Astrocyte (in vitro differentiated cells and primary cell): Measurements from ENCODE around the gene MAEA. TPM values are rescaled to one million over a fixed set of nuclear protein-coding genes. Genes with fewer than 3 reads are reported as not detected.

Experiments used
- DNase-seq: peaks from one replicate; pipeline ENCODE4 v3.0.0-alpha.2; 2010; ENCODE audit warnings: low read depth
- FAIRE-seq: peaks from 2 replicates; lab custom pipeline; 2011; peaks lifted over from hg19 to GRCh38; lab: Jason Lieb, UNC
- H2AFZ ChIP-seq: 2 replicates; pipeline ENCODE4 v1.6.0; 2012; ENCODE audit warnings: low read depth, low read length, inconsistent platforms
- H3K27ac ChIP-seq: 2 replicates; pipeline ENCODE4 v1.5.1; 2011; ENCODE audit warnings: low read depth, low read length, inconsistent platforms
- H3K27me3 ChIP-seq: 2 replicates; pipeline ENCODE4 v1.6.0; 2011; ENCODE audit warnings: low read length, inconsistent platforms; ENCODE audit not compliant: insufficient read depth
- H3K36me3 ChIP-seq: 2 replicates; pipeline ENCODE4 v1.5.1; 2011; ENCODE audit warnings: low read length, inconsistent platforms; ENCODE audit not compliant: insufficient read depth
- H3K4me1 ChIP-seq: 2 replicates; pipeline ENCODE4 v1.5.1; 2011; ENCODE audit warnings: low read length, inconsistent platforms; ENCODE audit not compliant: insufficient read depth
- H3K4me2 ChIP-seq: 2 replicates; pipeline ENCODE4 v1.6.0; 2012; ENCODE audit warnings: low read length, inconsistent platforms
- H3K4me3 ChIP-seq: 2 replicates; pipeline ENCODE4 v1.5.1; 2011; ENCODE audit warnings: low read depth, mild to moderate bottlenecking, low read length, inconsistent platforms; ENCODE audit not compliant: insufficient read depth
- H3K79me2 ChIP-seq: 2 replicates; pipeline ENCODE4 v1.6.0; 2012; ENCODE audit warnings: mild to moderate bottlenecking, low read length, inconsistent platforms; ENCODE audit not compliant: insufficient read depth
- H3K9ac ChIP-seq: 2 replicates; pipeline ENCODE4 v1.6.0; 2012; ENCODE audit warnings: mild to moderate bottlenecking, low read length, inconsistent platforms
- H3K9me3 ChIP-seq: 2 replicates; pipeline ENCODE4 v1.5.1; 2012; ENCODE audit warnings: low read depth, mild to moderate bottlenecking, low read length, inconsistent platforms; ENCODE audit not compliant: insufficient read depth
- H4K20me1 ChIP-seq: 2 replicates; pipeline ENCODE4 v1.6.0; 2012; ENCODE audit warnings: low read length, inconsistent platforms; ENCODE audit not compliant: insufficient read depth
- H3K27ac Mint-ChIP-seq: one replicate; pipeline ENCODE4 v1.8.0; 2021; ENCODE audit warnings: mild to moderate bottlenecking, mixed read lengths; ENCODE audit not compliant: unreplicated experiment
- H3K27me3 Mint-ChIP-seq: one replicate; pipeline ENCODE4 v1.8.0; 2021; ENCODE audit warnings: low read depth, mixed read lengths; ENCODE audit not compliant: unreplicated experiment
- H3K36me3 Mint-ChIP-seq: one replicate; pipeline ENCODE4 v1.8.0; 2021; ENCODE audit warnings: low read depth, mixed read lengths; ENCODE audit not compliant: unreplicated experiment
- H3K4me1 Mint-ChIP-seq: one replicate; pipeline ENCODE4 v1.8.0; 2021; ENCODE audit warnings: low read depth, mixed read lengths; ENCODE audit not compliant: unreplicated experiment
- H3K4me3 Mint-ChIP-seq: one replicate; pipeline ENCODE4 v1.8.0; 2021; ENCODE audit warnings: mild to moderate bottlenecking, moderate library complexity, mixed read lengths; ENCODE audit not compliant: unreplicated experiment
- H3K9me3 Mint-ChIP-seq: one replicate; pipeline ENCODE4 v1.8.0; 2021; ENCODE audit warnings: mild to moderate bottlenecking, mixed read lengths; ENCODE audit not compliant: unreplicated experiment
- EZH2 ChIP-seq: IDR thresholded peaks from 2 replicates; pipeline ENCODE4 v1.6.1; 2012; ENCODE audit warnings: mild to moderate bottlenecking, low read length, inconsistent platforms; ENCODE audit not compliant: insufficient read depth
- total RNA-seq: library from RNA; stranded (reverse); gene quantifications from 2 replicates; pipeline ENCODE4 v1.2.1, GENCODE V29; 2021
- TF ChIP-seq, protein P1 (sequence below): IDR thresholded peaks from 2 replicates; pipeline ENCODE4 v1.5.1; 2011; ENCODE audit warnings: low read depth, mild to moderate bottlenecking, inconsistent platforms, low read length, moderate library complexity; ENCODE audit not compliant: insufficient read depth

Gene MAEA
- total RNA-seq, 1 donor from 2014 or later, result 79.3 TPM

DNA sequence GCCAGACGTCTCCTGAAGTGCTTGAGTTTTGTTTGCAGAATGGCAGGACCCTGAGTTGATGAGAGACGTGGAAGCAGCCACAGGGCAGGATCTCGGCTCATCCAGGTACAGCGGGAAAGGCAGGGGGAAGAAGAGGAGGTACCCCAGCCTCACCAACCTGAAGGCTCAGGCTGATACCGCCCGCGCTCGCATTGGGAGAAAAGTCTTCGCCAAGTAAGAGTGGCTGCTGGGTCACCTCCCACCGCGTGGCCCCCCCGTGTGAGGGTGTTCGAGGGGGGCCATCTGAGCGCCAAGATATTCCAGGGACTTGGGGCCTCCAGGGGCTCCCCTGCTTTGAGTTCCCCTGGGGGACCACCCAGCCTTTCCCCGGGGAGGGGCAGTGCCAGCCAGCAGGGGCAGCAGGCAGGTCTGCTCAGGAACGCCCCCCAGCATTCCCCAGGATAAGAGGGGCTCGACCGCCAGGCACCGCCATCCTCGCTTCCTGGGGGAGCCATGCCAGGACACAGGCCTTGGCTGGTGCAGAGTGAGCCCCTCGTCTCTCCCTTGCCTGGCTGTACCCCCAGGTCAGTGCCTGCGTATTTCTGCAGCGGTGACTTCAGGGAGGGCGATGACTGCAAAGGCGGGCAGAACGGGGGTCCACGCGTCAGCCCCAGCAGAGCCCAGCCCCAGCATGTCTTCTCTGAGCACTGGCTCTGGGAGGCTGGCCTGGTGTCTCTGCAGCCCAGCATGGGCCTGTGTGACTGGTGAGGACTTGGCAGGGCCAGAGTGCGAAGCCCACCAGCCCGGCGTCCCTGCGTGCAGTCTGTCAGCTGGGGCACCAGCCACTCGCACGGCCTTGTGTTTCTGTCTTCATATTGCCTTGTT, 94.3 kb downstream of the MAEA start:
- Mint-ChIP-seq H3K27me3 (no peaks in the 10 kb centered on the region), H3K27ac (no peak overlapping the region), H3K4me1 (no peaks in the 10 kb centered on the region), H3K4me3 (no peak overlapping the region), H3K36me3 (peaks cover 22% of the 10 kb centered on the region), H3K9me3 (peaks cover 13% of the 10 kb centered on the region)
- Histone ChIP-seq H3K79me2 (no peaks in the 10 kb centered on the region), H4K20me1 (no peaks in the 10 kb centered on the region), H3K4me3 (no peak overlapping the region), H3K4me1 (no peaks in the 10 kb centered on the region), H2AFZ (no peak overlapping the region), H3K9ac (no peak overlapping the region), H3K4me2 (no peak overlapping the region), H3K27me3 (no peaks in the 10 kb centered on the region), H3K9me3 (no peaks in the 10 kb centered on the region), H3K27ac (no peak overlapping the region), H3K36me3 (no peaks in the 10 kb centered on the region)
- no peak for DNase-seq
- no peak for FAIRE-seq
- TF ChIP-seq, protein P1, sequence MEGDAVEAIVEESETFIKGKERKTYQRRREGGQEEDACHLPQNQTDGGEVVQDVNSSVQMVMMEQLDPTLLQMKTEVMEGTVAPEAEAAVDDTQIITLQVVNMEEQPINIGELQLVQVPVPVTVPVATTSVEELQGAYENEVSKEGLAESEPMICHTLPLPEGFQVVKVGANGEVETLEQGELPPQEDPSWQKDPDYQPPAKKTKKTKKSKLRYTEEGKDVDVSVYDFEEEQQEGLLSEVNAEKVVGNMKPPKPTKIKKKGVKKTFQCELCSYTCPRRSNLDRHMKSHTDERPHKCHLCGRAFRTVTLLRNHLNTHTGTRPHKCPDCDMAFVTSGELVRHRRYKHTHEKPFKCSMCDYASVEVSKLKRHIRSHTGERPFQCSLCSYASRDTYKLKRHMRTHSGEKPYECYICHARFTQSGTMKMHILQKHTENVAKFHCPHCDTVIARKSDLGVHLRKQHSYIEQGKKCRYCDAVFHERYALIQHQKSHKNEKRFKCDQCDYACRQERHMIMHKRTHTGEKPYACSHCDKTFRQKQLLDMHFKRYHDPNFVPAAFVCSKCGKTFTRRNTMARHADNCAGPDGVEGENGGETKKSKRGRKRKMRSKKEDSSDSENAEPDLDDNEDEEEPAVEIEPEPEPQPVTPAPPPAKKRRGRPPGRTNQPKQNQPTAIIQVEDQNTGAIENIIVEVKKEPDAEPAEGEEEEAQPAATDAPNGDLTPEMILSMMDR, result no peak
- no peak for TF ChIP-seq EZH2

DNA sequence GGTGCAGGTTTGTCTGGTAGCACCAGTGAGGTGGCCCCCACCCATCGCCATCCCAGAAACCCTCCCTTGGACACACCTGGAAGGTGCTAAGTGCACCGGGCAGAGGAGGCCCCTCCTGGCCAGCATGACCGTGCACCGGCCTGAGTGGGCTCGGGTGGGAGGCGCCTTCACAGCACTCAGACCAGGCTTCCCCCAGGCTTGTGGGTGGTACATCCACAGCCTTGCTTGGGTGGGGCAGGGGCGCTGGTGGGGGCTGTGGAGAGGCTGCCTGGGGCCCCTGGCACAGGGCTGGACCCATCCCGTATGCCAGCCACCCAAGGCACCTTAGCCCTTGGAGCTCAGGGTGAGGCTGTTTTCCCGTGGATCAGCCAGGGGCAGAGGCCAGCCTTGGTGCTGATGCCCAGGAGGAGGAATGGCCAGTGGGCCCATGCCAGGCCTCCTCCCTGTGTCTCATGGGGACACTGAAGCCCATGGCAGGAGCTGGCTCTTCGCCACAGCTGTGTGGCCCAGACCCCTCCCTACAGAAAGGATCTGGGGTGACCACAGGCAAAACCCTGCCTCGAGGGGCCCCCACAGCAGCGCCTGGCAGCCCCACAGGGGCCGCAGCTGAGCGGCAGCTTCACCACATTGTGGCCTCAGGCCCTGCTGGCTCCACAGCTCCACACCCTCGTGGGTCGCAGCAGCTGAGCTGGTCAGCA, 95.1 kb downstream of the MAEA start:
- Mint-ChIP-seq H3K36me3 (peaks cover 25% of the 10 kb centered on the region), H3K27me3 (no peaks in the 10 kb centered on the region), H3K9me3 (peaks cover 16% of the 10 kb centered on the region), H3K4me1 (no peaks in the 10 kb centered on the region), H3K4me3 (no peak overlapping the region), H3K27ac (no peak overlapping the region)
- FAIRE-seq (no peak), DNase-seq (no peak)
- no peak overlapping the region for H2AFZ ChIP-seq
- no peaks in the 10 kb centered on the region for H3K27me3 ChIP-seq
- H3K4me2 ChIP-seq, result no peak overlapping the region
- H3K4me1 ChIP-seq, result no peaks in the 10 kb centered on the region
- H3K79me2 ChIP-seq, result no peaks in the 10 kb centered on the region
- H4K20me1 ChIP-seq, result no peaks in the 10 kb centered on the region
- no peaks in the 10 kb centered on the region for H3K36me3 ChIP-seq
- no peak overlapping the region for H3K27ac ChIP-seq
- TF ChIP-seq EZH2, result no peak
- TF ChIP-seq, protein P1, result no peak
- H3K4me3 ChIP-seq, result no peak overlapping the region
- H3K9ac ChIP-seq, result no peak overlapping the region
- H3K9me3 ChIP-seq, result no peaks in the 10 kb centered on the region
